Measurements from ENCODE around the gene ZNF462.
"Not testable (repeated sequence)": the region's sequence is repeated elsewhere in the genome, so short reads cannot be mapped to it uniquely, and the experiment has no call there.

ZNF462 gene, protein sequence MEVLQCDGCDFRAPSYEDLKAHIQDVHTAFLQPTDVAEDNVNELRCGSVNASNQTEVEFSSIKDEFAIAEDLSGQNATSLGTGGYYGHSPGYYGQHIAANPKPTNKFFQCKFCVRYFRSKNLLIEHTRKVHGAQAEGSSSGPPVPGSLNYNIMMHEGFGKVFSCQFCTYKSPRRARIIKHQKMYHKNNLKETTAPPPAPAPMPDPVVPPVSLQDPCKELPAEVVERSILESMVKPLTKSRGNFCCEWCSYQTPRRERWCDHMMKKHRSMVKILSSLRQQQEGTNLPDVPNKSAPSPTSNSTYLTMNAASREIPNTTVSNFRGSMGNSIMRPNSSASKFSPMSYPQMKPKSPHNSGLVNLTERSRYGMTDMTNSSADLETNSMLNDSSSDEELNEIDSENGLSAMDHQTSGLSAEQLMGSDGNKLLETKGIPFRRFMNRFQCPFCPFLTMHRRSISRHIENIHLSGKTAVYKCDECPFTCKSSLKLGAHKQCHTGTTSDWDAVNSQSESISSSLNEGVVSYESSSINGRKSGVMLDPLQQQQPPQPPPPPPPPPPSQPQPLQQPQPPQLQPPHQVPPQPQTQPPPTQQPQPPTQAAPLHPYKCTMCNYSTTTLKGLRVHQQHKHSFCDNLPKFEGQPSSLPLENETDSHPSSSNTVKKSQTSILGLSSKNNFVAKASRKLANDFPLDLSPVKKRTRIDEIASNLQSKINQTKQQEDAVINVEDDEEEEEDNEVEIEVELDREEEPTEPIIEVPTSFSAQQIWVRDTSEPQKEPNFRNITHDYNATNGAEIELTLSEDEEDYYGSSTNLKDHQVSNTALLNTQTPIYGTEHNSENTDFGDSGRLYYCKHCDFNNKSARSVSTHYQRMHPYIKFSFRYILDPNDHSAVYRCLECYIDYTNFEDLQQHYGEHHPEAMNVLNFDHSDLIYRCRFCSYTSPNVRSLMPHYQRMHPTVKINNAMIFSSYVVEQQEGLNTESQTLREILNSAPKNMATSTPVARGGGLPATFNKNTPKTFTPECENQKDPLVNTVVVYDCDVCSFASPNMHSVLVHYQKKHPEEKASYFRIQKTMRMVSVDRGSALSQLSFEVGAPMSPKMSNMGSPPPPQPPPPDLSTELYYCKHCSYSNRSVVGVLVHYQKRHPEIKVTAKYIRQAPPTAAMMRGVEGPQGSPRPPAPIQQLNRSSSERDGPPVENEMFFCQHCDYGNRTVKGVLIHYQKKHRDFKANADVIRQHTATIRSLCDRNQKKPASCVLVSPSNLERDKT (N-terminal part only)

DNA sequence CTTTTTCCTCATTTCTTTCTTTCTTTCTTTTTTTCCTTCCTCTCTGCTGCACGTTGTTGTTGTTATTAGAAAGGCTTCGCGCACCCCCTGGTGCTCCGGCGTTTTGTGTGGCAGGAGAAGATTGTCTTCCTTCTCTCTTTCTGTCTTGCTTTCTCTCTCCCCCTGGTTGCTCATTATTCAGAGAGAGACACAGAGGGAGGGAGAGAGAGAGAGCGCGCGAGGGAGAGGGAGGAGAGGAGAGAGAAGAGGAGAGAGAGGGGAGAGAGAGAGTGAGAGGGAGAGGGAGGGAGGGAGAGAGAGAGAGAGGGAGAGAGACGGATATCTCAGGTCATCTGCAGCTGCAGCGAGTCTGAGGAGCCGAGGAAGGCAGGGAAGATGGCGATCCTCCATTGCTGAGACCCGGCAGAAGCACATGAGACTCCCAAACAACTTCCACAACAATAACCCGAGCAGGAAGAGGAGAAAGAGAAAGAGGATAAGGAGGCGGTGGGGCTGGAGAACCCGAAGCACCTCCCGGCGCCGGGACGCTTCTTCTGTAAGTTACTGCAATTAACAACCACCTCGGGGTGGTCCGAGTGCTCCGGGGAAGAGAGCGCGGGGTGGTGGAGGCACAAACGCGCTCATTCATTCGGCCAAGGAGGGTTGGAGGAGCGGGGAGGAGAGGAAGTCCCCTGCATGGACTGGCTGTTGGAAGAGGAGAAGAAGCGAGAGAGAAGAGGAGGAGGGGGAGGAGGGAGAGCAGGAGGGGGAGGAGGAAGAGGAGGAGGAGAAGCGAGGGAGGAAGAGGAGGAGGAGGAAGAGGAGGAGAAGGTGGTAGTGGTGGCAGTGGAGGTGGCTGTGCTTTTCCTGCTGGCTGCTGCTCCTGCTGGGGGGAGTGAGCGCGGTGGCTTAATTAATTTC, at the start of gene ZNF462:
TSS of gene ZNF462 (plus strand) at position 346 of the 900 bp plus-strand sequence. CDS start 60,218 bp downstream, outside the sequence.
- no peak for DNase-seq

DNA sequence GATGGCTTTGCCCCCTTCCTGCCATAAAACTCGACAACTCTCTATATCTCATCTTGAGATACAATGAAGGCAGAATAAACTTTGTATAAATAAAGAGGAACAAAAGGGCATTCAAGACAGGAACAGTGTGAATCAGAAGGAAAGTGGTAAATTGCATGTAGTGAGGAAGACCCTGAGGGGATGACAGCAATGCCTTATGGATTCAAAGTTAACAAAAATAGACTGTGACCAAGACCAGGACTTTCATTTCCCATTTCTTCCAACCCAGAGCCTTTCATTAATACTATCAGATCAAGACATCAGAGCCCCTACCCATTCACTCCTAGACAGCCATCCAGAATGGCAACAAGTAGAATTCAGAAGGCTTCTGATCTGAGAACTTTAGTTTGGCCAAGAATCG, 46.4 kb upstream of the ZNF462 start:
- no peak for DNase-seq

DNA sequence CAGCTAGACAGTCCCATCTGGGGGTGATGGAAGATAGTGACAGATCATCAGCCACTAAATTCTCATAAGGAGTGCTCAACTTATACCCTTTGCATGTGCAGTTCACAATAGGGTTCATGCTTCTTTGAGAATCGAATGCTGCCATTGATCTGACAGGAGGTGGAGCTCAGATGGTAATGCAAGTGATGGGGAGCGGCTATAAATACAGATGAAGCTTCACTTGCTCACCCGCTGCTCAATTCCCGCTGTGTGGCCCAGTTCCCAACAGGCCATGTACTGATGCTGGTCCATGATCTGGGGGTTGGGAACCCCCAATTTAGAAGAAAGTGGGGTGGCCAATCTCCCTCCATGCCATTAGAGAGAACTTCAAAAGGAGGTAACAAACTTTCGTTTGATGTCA, 44.9 kb upstream of the ZNF462 start:
- no peak for DNase-seq

DNA sequence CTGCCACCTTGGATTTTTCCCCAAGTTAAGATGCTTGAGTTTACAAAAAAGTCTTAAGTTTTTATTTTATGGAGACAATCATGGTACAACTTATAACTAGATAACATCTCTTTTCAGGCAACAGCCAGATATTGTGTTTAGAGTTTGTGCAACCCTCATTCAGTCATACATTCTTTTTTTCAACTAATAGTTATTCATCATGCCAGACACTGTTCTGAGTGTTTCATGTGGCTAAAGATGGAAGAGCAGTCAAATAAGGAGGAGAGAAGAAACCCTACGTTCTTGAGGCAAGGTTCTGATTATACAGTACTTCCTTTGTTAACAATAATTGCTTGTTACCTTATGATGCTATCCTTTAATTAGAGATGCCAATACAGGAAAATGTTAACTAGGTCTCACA, 42.1 kb upstream of the ZNF462 start:
- no peak for DNase-seq

DNA sequence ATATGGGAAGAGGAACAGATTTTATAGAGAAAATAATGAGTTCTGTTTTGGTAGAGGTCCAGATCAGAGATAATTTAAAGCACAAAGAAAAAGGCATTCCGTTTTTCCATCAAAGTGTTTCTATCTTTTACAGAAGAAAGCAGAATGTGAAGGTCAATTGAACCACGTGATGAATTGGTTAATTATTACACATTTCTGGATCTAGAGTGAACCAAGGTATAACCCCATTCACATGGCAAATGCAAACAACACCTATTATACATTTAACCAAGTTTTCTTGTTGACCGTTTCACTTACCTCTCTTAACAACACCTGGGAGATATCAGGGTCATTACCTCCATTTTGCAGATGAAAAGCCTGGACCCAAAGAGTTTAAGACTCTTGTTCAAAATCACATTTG, 34.9 kb upstream of the ZNF462 start:
- no peak for DNase-seq

DNA sequence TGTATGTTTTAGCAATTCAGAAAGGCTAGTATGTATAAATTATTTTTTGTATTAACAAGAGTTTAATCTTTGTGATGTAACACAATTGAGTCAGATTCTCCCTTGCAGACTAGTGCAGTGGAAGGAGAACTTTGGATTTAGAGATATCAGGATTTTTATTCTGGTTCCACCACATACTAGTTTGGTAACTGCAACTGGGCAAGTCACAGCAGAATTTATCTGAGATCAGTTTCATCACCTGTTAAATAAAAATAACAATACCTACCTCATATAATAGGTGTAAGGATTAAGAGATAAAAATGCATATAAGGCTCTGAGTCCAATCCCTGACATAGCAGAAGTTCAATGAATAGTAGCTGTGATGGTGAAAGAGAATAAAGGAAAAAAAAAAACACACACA, 34.0 kb upstream of the ZNF462 start:
- no peak for DNase-seq

DNA sequence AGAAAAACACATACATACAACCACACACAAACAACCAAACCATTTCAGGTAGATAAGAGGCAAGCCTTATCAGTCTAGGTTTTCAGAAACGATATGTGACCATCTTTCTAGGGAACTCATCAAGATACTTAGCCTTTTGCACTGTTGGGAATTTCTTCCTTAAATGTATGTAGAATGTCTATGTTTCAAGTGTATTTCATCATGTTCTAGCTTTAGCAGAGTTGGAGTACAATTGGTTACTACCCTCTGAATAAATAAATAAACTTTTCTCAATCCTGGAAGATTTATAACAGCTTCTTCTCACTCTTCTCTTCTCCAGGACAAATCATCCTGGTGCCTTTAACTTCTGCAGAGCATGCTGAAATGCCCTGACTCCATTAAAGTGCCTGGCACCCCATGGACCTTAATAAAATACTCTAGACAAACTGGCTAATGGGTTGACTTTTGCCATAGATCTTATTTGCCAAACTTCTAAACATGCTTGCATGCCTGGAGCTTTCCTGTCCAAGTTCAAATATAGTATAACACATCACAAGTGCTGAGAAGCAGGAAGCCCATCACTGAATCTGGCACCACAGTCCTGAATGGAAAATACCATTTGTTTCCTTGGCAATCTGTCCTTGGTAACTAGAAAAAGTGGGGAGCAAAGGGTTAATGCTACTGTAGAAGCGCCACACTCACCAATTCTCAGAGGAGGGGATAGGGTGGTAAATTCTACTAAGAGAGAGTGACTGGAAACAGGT, 33.1 kb upstream of the ZNF462 start:
- no peak for DNase-seq

DNA sequence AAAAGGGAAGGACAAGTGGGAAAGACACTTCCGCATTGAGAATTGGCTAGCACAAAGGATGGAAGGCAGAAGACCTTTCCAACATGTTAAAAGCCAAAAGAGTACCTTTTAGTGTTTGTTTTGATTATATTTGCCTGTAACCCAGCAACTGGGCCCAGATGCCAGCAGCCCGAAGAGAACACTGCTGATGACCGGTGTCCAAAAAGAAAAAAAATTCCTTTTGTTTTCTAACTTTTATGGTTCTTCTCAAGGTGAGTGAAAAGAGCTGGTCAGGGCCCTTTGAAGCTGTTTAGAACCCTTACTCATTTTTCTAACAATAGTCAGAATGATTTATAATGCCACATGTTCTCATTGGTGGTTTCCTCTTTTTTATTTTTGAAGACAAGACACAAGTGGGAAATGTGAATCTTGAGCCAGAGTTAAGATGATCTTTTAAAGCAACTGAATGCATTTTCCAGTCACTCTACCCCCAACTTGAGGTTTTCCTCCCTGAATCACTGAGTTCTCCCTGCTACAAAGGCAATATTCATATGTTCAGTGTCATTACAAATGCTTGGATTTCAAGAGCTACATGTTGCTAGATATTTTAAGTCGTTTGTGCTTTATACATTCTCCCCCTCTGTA, 32.3 kb upstream of the ZNF462 start:
- no peak for DNase-seq

DNA sequence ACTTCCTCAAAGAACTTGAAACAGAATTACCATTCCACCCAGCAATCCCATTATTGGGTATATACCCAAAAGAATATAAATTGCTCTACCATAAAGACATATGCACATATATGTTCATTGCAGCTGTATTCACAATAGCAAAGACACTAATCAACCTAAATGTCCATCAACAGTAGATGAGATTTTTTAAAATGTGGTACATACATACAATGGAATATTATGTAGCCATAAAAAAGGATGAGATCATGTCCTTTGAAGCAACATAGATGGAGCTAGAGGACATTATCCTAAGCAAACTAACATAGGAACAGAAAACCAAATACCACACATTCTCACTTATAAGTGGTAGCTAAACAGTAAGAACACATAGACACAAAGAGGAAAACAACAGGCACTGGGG, 28.1 kb upstream of the ZNF462 start:
- no peak for DNase-seq

DNA sequence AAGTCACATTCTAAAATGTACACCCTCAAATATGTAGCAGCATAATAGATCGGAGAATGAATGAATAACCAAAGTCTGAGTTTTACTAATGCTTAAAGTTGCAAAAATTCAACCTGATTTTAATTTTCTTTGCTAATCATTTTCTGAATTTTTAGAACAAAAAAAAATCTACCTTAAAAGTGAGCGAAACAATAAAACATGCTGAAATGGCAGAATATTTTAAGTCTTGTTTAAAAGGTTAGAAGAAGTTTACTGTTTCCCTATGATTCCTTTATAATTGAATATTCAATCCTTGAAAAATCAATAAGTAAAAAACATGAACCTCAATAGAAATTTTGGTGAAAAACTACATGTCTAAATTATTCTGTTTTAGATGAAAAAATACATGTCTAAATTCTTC, 27.1 kb upstream of the ZNF462 start:
- DNase-seq: no peak

DNA sequence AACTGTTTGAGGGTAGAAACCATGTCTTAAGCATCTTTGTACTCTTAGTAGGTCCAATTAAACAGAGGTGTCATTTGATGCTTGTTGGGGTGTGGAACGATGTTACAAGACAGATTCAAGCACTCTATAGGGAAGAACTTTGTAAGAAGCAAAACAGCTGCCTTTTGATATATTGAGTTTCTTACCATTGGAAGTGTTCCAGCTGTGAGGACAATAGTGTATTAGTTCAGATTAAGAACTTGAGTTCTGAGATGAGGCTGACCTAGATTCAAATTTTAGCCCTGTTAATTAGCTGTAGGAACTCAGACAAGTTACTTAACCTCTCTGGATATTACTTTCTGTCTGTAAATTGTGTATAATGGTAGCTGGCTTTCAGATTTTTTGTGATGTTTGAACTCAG, 19.6 kb upstream of the ZNF462 start:
- DNase-seq: no peak

DNA sequence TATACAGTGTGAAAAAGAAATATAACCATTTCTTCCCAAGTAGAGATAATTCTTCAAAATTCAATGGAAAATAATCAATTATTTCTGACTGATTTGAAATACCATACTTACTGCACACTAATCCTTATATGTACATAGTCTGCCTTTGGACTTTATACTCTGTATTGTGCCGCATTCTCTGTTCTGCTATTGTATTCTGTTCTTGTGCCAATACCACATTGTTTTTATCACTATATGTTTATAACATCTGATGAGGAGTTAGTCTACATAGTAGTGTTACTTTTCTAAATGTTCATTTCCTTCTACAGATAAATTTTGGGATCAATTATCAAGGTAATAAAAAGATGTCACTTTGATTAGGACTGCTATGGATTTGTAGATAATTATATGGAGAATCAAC, 16.7 kb upstream of the ZNF462 start:
- no peak for DNase-seq

DNA sequence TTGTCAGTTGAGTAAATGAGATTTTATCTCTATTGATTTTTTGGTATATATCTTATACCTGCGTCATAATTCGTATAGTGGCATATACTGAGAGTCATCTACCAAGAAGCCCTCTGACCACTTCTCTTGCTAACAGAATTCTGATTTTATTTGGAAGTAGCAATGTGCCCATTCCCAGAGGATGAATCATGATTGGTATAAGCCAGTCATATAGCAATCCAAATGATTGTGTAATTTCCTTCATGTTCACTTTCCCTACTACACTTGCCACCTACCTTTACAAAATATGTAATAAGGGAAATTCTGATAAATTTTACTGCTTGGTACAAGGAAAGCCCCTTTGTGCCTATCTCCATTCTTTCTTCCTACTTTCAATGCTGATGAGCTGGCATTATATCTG, 16.1 kb upstream of the ZNF462 start:
- no peak for DNase-seq

DNA sequence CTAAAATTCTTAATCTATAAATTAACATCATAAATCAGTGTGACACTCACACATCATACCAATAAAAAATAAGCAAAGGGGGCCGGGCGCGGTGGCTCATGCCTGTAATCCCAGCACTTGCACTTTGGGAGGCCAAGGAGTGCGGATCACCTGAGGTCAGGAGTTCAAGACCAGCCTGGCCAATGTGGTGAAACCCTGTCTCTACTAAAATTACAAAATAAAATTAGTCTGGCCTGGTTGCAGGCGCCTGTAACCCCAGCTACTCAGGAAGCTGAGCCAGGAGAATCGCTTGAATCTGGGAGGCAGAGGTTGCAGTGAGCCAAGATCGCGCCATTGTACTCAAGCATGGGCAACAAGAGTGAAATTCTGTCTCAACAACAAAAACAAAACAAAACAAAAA, 11.3 kb upstream of the ZNF462 start:
- not testable (repeated sequence) for DNase-seq

DNA sequence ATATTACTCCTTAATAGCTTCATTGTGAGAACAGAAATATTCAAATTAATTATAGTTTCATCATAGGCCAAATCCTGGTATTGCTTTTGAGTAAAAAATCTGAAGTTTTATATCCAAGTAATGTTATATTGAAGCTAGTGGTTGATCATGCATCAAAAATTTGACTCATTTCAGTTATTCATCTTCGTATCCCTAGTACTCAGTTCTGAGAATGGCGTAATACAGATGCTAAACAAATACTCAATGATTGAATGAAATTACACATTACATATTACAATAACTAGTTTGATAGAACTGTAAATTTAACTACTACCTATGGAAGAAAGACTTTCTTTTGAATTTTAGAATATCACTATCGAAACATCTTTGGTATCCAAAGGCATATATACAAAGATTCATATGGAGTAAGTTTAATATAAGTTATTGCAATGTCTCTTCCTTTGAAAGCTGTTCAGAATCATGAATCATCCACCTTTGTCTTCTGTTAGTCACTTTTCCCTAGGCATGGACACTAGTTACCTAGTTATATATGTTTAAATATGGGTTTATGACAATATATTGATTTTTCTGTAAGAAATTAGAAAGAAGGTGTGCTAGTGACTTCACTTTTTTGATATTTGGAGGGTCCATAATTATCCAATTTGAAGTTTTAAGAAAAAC, 5.0 kb upstream of the ZNF462 start:
- DNase-seq: no peak

DNA sequence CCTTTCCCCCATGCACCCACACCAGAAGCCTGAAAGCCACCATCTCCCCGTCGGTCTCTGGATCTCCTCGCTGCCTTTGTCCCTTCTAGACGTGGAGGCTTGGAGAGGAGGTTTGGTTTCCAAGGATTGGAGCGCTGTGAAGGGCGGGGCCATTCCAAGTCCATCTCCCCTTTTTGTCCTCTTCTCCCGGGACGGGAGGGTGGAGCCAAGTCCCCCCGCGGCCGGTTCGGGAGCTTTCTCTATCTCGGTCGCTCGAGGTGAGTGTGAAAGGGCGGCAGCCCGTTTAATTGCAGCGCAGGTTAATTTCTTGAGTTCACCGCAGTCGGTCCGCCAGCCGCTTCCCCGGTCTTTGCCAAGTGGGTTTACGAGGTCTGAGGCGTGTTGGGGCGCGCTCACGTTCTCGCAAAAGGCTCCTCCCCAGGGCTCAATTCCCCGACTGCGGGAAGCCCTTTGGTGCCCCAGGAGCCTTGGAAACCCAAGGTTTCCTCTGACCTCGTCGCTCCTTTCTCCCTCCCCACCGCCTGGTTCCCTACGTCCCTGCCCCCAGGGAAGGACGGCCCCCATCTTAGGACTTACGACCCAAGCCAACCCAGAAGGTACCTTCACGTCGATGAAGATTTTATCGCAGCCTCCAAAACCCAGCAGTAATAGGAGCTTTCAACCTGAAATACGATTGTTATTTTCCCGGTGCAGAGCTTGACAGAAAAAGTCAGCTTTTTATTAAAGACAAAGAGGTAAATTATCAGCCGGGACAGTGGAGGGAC, 2.8 kb upstream of the ZNF462 start:
- peak; percentile 17 for DNase-seq

DNA sequence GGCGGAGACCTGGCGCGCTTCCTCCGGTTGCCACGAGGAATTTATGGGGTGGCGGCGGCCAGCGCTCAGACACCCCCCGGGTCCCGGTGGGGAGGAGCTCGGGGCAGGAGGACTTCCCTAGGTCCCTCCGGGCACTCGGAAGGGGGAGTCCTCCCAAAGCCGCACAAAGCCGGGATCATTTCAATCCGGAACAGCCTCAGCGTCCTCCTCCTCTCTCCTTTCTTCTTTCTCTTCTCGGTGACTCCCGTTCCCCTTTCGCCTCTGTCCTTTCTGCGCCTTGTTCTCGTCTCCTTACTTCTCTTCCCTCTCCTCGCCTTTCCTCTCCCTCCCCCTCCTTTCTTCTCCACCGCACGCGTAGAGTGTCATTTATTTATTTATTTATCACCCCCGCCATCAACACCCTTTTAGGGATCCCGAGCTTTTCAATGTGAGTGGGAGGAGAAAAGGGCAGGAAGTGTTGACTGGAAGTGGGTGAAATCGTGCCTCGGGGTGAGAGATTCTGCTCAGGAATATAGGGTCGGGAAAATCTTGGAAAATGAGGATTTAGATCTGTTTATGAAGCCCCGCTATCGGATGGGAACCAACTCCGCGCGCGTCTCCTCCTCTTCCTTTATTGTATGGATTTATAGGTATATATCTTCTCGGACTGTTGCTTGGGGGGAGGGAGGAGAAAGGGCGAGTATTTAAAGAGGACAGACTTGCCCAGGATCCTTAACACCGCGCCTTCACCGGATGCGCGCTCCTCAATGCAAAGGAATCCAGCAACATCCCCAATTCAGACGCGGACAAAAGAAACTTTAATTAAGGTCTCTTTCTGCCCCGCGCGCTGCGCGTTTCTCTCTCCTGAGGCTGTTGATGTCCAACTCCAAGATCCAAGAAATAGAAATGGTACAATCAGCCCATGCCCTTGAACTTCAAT, 2.0 kb upstream of the ZNF462 start:
- no peak for DNase-seq

DNA sequence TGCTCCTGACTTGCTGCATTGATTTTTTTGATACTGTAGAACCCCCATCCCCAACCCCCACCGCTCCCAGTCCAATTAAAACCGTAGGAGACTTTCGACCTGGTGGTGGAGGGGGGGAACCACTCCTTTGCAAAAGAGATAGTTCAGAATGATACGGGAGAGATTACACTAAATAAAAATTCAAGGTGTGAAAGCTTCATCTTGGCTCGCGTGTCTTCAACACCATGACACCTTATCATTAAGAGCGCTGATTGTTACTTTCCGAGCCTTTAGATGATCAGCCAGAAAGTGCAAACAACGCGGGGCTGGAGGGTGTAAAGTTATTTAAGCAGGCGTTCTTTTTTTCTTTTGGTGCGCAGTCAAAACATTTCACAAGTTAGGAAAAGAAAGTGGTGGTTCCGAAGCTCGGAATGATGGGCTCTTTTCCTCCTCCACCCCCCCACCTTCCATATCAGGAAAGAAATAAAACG, 1.3 kb upstream of the ZNF462 start:
- no peak for DNase-seq

Measured in DMS79 (cell line).